ENCODE data around the gene TMEM179.

TMEM179 gene

DNA sequence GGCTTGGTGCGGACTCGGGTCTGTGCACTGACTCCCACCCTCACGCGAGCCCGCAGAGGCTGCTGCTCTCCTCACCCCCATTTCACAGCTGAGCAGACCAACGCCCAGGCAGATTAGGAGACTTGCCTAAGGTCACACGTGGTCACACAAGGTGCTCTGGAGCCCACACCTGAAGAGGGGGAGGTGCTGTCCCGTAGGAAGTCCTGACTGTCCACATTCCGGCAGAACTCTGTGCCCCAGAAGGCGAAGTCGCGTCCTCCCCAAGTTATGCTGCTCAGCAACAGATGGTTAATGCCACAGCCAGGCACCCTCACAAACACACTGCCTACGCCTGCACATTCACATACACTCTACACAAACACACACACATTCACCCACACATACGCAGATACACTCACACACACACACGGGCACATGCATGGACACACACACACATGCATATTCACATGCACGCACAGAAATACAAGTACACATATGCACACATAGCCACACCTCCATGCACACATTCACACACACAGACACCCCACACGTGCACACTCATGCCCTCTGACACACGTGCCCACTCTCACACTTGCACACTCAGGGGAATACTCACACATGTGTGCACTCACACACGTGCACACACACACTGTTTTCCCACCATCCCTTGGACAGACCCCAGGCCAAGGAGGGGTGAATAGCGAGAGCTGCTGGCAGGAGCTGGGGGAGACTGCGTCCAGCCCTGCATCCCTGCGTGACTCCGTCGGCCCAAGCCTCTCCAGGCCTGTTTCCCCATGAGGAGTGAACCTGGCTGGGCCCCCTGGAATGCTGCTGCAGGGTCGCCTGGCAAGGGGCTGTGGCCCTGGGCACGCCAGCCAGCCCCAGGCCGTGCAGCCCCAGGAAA is 20.9 kb downstream of the TMEM179 start:
- Histone ChIP-seq H3K4me2 (ENCODE audit: low read length) (no peak overlapping the region), H3K4me1 (ENCODE audit: control insufficient read depth, low read length) (no peaks in the 10 kb centered on the region), H3K4me3 (ENCODE audit: low read length) (no peak overlapping the region), H3K9me3 (ENCODE audit: control insufficient read depth, insufficient read depth, low read length) (no peaks in the 10 kb centered on the region), H3K79me2 (ENCODE audit: control insufficient read depth, low read length) (no peaks in the 10 kb centered on the region), H3K36me3 (ENCODE audit: control insufficient read depth, low read length) (no peaks in the 10 kb centered on the region), H3K27ac (ENCODE audit: low read depth, low read length) (no peak overlapping the region), H3K9me2 (replicated peaks; ENCODE audit: control insufficient read depth, low read length) (no peaks in the 10 kb centered on the region), H3F3A (ENCODE audit: control insufficient read depth, insufficient read depth) (no peaks in the 10 kb centered on the region), H4K20me1 (ENCODE audit: control insufficient read depth, insufficient read depth, low read depth, low read length) (no peaks in the 10 kb centered on the region), H3K27me3 (ENCODE audit: control insufficient read depth, low read length) (no peaks in the 10 kb centered on the region)
- TF ChIP-seq EZH2phosphoT487 (IDR thresholded peaks at IDR 0.05; ENCODE audit: borderline replicate concordance, low read length) = no peak
- TF ChIP-seq, protein P1, sequence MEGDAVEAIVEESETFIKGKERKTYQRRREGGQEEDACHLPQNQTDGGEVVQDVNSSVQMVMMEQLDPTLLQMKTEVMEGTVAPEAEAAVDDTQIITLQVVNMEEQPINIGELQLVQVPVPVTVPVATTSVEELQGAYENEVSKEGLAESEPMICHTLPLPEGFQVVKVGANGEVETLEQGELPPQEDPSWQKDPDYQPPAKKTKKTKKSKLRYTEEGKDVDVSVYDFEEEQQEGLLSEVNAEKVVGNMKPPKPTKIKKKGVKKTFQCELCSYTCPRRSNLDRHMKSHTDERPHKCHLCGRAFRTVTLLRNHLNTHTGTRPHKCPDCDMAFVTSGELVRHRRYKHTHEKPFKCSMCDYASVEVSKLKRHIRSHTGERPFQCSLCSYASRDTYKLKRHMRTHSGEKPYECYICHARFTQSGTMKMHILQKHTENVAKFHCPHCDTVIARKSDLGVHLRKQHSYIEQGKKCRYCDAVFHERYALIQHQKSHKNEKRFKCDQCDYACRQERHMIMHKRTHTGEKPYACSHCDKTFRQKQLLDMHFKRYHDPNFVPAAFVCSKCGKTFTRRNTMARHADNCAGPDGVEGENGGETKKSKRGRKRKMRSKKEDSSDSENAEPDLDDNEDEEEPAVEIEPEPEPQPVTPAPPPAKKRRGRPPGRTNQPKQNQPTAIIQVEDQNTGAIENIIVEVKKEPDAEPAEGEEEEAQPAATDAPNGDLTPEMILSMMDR (IDR thresholded peaks at IDR 0.05; ENCODE audit: low read depth, low read length, poor library complexity, severe bottlenecking) = no peak

DNA sequence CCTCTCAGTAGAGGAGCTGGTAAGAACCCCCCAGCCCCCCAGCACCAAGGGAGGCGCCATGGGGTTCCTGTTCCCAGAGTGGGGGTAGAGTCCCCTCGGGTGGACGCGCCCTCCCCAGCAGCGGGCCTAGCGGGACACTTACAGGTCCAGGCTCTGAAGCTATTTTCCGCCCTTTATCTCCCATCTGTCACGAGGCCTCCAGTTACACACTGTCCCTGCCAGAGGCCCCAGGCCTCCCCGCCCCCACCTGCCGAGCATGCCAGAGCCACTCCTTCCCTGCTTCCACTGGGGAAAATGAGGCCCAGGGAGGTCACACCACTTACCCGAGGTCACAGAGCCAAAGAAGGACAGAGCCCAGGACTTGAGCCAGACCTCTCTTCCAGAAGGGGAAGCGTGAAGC is 21.9 kb downstream of the TMEM179 start:
- Histone ChIP-seq H3K4me1 (ENCODE audit: control insufficient read depth, low read length) (no peaks in the 10 kb centered on the region), H3K27me3 (ENCODE audit: control insufficient read depth, low read length) (no peaks in the 10 kb centered on the region), H3K9me2 (replicated peaks; ENCODE audit: control insufficient read depth, low read length) (no peaks in the 10 kb centered on the region), H3K4me3 (ENCODE audit: low read length) (no peak overlapping the region), H3K36me3 (ENCODE audit: control insufficient read depth, low read length) (no peaks in the 10 kb centered on the region), H3K4me2 (ENCODE audit: low read length) (no peak overlapping the region), H3K79me2 (ENCODE audit: control insufficient read depth, low read length) (no peaks in the 10 kb centered on the region), H3K9me3 (ENCODE audit: control insufficient read depth, insufficient read depth, low read length) (no peaks in the 10 kb centered on the region), H3K27ac (ENCODE audit: low read depth, low read length) (no peak overlapping the region), H4K20me1 (ENCODE audit: control insufficient read depth, insufficient read depth, low read depth, low read length) (no peaks in the 10 kb centered on the region), H3F3A (ENCODE audit: control insufficient read depth, insufficient read depth) (no peaks in the 10 kb centered on the region)
- TF ChIP-seq EZH2phosphoT487 (IDR thresholded peaks at IDR 0.05; ENCODE audit: borderline replicate concordance, low read length) = no peak

DNA sequence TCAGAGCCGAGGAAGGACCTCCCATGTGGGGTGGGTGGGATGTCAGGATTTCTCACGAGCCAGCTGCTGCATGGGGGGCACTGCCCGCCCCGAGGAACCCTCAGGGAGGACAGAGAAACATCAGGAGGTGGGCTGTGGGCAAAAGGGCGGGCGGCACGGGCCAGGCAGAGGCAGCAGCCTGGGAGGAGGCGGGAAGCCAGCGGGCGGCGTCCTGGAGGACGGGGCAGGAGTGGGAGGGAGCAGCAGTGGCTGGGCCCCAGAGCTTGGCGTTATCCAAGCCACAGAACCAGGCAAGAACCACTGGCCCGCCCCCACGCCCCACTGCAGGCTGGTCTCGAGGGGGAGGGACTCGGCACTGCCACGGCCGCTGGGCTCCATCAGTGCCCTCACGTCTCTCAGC is 22.6 kb downstream of the TMEM179 start:
- TF ChIP-seq, protein P1 (IDR thresholded peaks at IDR 0.05; ENCODE audit: low read depth, low read length, poor library complexity, severe bottlenecking) = no peak
- TF ChIP-seq EZH2phosphoT487 (IDR thresholded peaks at IDR 0.05; ENCODE audit: borderline replicate concordance, low read length) = no peak
- H3K27me3 ChIP-seq (ENCODE audit: control insufficient read depth, low read length) = no peaks in the 10 kb centered on the region
- H3K4me1 ChIP-seq (ENCODE audit: control insufficient read depth, low read length) = no peaks in the 10 kb centered on the region
- no peak overlapping the region for H3K27ac ChIP-seq (ENCODE audit: low read depth, low read length)
- H3K79me2 ChIP-seq (ENCODE audit: control insufficient read depth, low read length) = no peaks in the 10 kb centered on the region
- no peak overlapping the region for H3K4me2 ChIP-seq (ENCODE audit: low read length)
- no peaks in the 10 kb centered on the region for H3K9me2 ChIP-seq (replicated peaks; ENCODE audit: control insufficient read depth, low read length)
- H3K9me3 ChIP-seq (ENCODE audit: control insufficient read depth, insufficient read depth, low read length) = no peaks in the 10 kb centered on the region
- H4K20me1 ChIP-seq (ENCODE audit: control insufficient read depth, insufficient read depth, low read depth, low read length) = no peaks in the 10 kb centered on the region
- H3K36me3 ChIP-seq (ENCODE audit: control insufficient read depth, low read length) = no peaks in the 10 kb centered on the region
- no peaks in the 10 kb centered on the region for H3F3A ChIP-seq (ENCODE audit: control insufficient read depth, insufficient read depth)
- no peak overlapping the region for H3K4me3 ChIP-seq (ENCODE audit: low read length)

DNA sequence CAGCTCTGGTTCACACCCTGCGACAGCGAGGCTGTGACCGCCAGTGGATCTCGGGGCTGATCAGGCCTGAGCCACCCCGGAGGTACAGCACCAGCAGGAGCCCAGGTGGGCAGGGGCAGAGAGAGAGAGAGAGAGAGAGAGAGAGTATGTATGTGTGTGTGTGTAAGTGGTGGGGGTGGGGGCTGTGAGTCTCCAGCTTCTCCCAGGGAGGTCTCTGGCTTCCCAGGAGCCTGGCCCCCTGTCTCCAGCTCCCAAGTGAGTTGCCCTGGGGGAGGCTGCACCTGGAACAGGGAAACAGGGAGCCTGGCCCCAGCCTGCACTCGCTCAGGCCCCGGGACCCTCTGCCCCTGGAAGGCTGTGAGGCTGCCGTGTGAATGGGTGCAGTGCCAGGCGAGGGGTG is 23.1 kb downstream of the TMEM179 start:
- Histone ChIP-seq H3K36me3 (ENCODE audit: control insufficient read depth, low read length) (no peaks in the 10 kb centered on the region), H3K4me2 (ENCODE audit: low read length) (no peak overlapping the region), H4K20me1 (ENCODE audit: control insufficient read depth, insufficient read depth, low read depth, low read length) (no peaks in the 10 kb centered on the region), H3F3A (ENCODE audit: control insufficient read depth, insufficient read depth) (no peaks in the 10 kb centered on the region), H3K79me2 (ENCODE audit: control insufficient read depth, low read length) (no peaks in the 10 kb centered on the region), H3K4me3 (ENCODE audit: low read length) (no peak overlapping the region), H3K9me3 (ENCODE audit: control insufficient read depth, insufficient read depth, low read length) (no peaks in the 10 kb centered on the region), H3K27ac (ENCODE audit: low read depth, low read length) (no peak overlapping the region), H3K9me2 (replicated peaks; ENCODE audit: control insufficient read depth, low read length) (no peaks in the 10 kb centered on the region), H3K27me3 (ENCODE audit: control insufficient read depth, low read length) (no peaks in the 10 kb centered on the region), H3K4me1 (ENCODE audit: control insufficient read depth, low read length) (no peaks in the 10 kb centered on the region)
- TF ChIP-seq, protein P1 (IDR thresholded peaks at IDR 0.05; ENCODE audit: low read depth, low read length, poor library complexity, severe bottlenecking) = no peak
- no peak for TF ChIP-seq EZH2phosphoT487 (IDR thresholded peaks at IDR 0.05; ENCODE audit: borderline replicate concordance, low read length)

Data from DOHH2 (cell line).